ENCODE data around the gene USP21. TPM values are rescaled to one million over a fixed set of nuclear protein-coding genes. Genes with fewer than 3 reads are reported as not detected.
A peak's percentile ranks its signal among the peaks of the same experiment; 100 is the strongest.

USP21 gene
- total RNA-seq, 4 donors from 2014 or later, result 12.9 to 53.1 (median 20.6) TPM

- Histone ChIP-seq H3K4me3 (no peak overlapping the region), H3K9me3 (no peaks in the 10 kb centered on the region), H3K36me3 (no peaks in the 10 kb centered on the region), H3K27me3 (no peaks in the 10 kb centered on the region), H3K27ac (peak overlapping the region in 1 of 4 donors; percentile 2), H3K4me1 (peaks cover 0 to 25% (median 7%) of the 10 kb centered on the region in 4 donors)
- TF ChIP-seq CTCF (IDR thresholded peaks at IDR 0.05), result no peak
- no peak for TF ChIP-seq EP300 (IDR thresholded peaks at IDR 0.05)
- no peak for TF ChIP-seq POLR2A (IDR thresholded peaks at IDR 0.05)
- no peak for DNase-seq (ENCODE audit: low spot score in 2 of 2)
- WGBS, 2 donors, result 76 to 85% methylated on average over 1 of the region's 1 CpG
Observed at GRCh38 chr1:161138431-161138830, 20.9 kb upstream of the USP21 start.

DNA sequence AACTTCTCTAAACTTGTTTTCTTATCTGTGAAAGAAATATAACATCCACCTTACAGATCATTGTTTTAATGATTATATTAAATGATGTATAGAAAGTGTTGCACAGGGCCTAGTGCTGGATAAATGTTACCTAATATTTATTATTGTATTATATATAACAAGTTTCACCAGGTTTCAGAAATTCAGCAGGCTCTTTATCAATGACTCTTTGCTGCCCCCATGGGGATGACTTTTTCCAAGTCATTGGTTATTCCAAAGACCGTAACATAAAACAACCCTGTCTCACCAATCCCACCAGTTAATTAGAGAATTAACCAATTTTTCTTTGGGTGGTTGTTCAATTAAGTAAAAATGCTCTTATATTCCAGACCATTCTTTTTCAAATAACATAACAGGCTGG, 19.5 kb upstream of the USP21 start:
- TF ChIP-seq CTCF (IDR thresholded peaks at IDR 0.05) (peak; percentile 14 to 39 (median 32)), POLR2A (IDR thresholded peaks at IDR 0.05) (no peak)
- DNase-seq (ENCODE audit: low spot score in 2 of 2), result peak in 1 of 2 donors; percentile 72
- no peak overlapping the region for H3K27ac ChIP-seq
- H3K36me3 ChIP-seq, result no peaks in the 10 kb centered on the region
- no peak overlapping the region for H3K4me3 ChIP-seq
- H3K9me3 ChIP-seq, result no peaks in the 10 kb centered on the region
- H3K4me1 ChIP-seq, result peaks cover 0 to 11% (median 0%) of the 10 kb centered on the region in 4 donors
- no peaks in the 10 kb centered on the region for H3K27me3 ChIP-seq
- 15% methylated on average over 1 of the region's 1 CpG for WGBS, 2 donors

- no peak for DNase-seq (ENCODE audit: low spot score in 2 of 2)
Observed at GRCh38 chr1:161140755-161141400, 18.4 kb upstream of the USP21 start.

GRCh38 chr1:161145832-161146231, 13.5 kb upstream of the USP21 start:
- no peak for TF ChIP-seq POLR2A (IDR thresholded peaks at IDR 0.05)
- no peak for TF ChIP-seq CTCF (IDR thresholded peaks at IDR 0.05)
- no peak for TF ChIP-seq EP300 (IDR thresholded peaks at IDR 0.05)
- no peak for DNase-seq (ENCODE audit: low spot score in 2 of 2)
- no peaks in the 10 kb centered on the region for H3K4me1 ChIP-seq
- H3K27me3 ChIP-seq, result no peaks in the 10 kb centered on the region
- H3K36me3 ChIP-seq, result no peaks in the 10 kb centered on the region
- no peak overlapping the region for H3K27ac ChIP-seq
- no peak overlapping the region for H3K4me3 ChIP-seq
- no peaks in the 10 kb centered on the region for H3K9me3 ChIP-seq
- 77 to 83% methylated on average over 3 of the region's 3 CpGs for WGBS, 2 donors

More at GRCh38 chr1:161140755-161141400, 18.4 kb upstream of the USP21 start:
- WGBS, 2 donors, result 89 to 93% methylated on average over 29 of the region's 29 CpGs
- TF ChIP-seq EP300 (IDR thresholded peaks at IDR 0.05) (no peak), CTCF (IDR thresholded peaks at IDR 0.05) (no peak), POLR2A (IDR thresholded peaks at IDR 0.05) (no peak)
- Histone ChIP-seq H3K27me3 (no peaks in the 10 kb centered on the region), H3K4me1 (peaks cover 0 to 10% (median 0%) of the 10 kb centered on the region in 4 donors), H3K36me3 (no peaks in the 10 kb centered on the region), H3K4me3 (no peak overlapping the region), H3K9me3 (no peaks in the 10 kb centered on the region), H3K27ac (no peak overlapping the region)

- H3K4me1 ChIP-seq, result peaks cover 0 to 20% (median 10%) of the 10 kb centered on the region in 4 donors
- H3K36me3 ChIP-seq, result peaks cover 0 to 15% (median 0%) of the 10 kb centered on the region in 3 donors
- H3K27me3 ChIP-seq, result no peaks in the 10 kb centered on the region
- peak overlapping the region; percentile 57 to 84 (median 70) for H3K4me3 ChIP-seq
- no peak for DNase-seq (ENCODE audit: low spot score in 2 of 2)
- no peak for TF ChIP-seq EP300 (IDR thresholded peaks at IDR 0.05)
- no peak for TF ChIP-seq POLR2A (IDR thresholded peaks at IDR 0.05)
- TF ChIP-seq CTCF (IDR thresholded peaks at IDR 0.05), result no peak
- peak overlapping the region; percentile 92 to 98 (median 94) for H3K27ac ChIP-seq
- H3K9me3 ChIP-seq, result no peaks in the 10 kb centered on the region
- WGBS, 2 donors, result 18 to 20% methylated on average over 9 of the region's 9 CpGs
Observed at GRCh38 chr1:161153176-161153575, 6.1 kb upstream of the USP21 start.
